Measurements from ENCODE around the gene FRYL.
"Not testable (repeated sequence)": the region's sequence is repeated elsewhere in the genome, so short reads cannot be mapped to it uniquely, and the experiment has no call there.

FRYL gene

GRCh38 chr4:48645225-48645794 lies 134.8 kb downstream of the FRYL start:
- DNase-seq (ENCODE audit: extremely low read depth, low read depth), result no peak
- TF ChIP-seq, protein P1, sequence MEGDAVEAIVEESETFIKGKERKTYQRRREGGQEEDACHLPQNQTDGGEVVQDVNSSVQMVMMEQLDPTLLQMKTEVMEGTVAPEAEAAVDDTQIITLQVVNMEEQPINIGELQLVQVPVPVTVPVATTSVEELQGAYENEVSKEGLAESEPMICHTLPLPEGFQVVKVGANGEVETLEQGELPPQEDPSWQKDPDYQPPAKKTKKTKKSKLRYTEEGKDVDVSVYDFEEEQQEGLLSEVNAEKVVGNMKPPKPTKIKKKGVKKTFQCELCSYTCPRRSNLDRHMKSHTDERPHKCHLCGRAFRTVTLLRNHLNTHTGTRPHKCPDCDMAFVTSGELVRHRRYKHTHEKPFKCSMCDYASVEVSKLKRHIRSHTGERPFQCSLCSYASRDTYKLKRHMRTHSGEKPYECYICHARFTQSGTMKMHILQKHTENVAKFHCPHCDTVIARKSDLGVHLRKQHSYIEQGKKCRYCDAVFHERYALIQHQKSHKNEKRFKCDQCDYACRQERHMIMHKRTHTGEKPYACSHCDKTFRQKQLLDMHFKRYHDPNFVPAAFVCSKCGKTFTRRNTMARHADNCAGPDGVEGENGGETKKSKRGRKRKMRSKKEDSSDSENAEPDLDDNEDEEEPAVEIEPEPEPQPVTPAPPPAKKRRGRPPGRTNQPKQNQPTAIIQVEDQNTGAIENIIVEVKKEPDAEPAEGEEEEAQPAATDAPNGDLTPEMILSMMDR (IDR thresholded peaks at IDR 0.05; ENCODE audit: low read depth, low read length), result no peak

GRCh38 chr4:48642421-48643374 lies 137.4 kb downstream of the FRYL start:
- TF ChIP-seq, protein P1 (IDR thresholded peaks at IDR 0.05; ENCODE audit: low read depth, low read length), result no peak
- DNase-seq (ENCODE audit: extremely low read depth, low read depth), result no peak

DNA sequence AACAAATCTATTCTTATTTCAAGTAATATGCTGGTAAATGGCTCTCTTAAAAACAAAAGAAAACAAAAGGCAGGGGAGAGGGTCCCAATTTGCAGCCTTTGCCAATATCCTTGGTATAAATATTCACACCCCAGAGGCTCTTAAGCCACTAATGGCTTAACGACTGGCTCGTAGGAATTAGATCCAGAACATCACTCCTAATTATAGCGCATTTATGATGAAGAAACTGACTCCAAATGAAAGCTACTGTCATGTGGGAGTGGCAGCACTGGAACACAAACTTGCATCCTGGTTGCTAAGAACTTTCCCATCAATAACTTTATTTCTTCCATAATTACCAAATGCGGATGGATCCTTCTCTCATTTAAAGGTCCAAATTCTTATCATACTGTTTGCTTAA lies 138.7 kb downstream of the FRYL start:
- DNase-seq (ENCODE audit: extremely low read depth, low read depth), result no peak
- TF ChIP-seq, protein P1 (IDR thresholded peaks at IDR 0.05; ENCODE audit: low read depth, low read length), result no peak

DNA sequence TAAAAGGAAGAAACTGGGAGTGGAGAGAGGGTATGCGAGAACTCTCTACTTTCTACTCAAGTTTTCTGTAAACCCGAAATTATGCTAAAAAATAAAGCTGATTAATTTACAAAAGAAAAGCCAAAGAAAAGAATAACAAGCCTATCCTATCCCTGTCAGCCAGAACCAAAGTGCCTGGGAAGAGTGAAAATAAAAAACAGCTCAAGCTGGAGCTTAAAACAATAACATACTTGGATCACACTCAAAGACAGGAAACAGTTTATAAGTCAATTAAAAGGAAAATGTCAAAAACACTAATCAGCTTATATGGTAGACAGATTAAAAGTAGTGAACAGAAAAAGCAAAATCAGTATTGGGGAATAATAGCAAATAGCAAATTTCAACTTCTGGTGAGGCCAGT lies 139.4 kb downstream of the FRYL start:
- no peak for DNase-seq (ENCODE audit: extremely low read depth, low read depth)
- TF ChIP-seq, protein P1 (IDR thresholded peaks at IDR 0.05; ENCODE audit: low read depth, low read length), result no peak

GRCh38 chr4:48640225-48640624 lies 139.9 kb downstream of the FRYL start:
- TF ChIP-seq, protein P1 (IDR thresholded peaks at IDR 0.05; ENCODE audit: low read depth, low read length), result no peak
- no peak for DNase-seq (ENCODE audit: extremely low read depth, low read depth)

GRCh38 chr4:48639807-48640206 lies 140.3 kb downstream of the FRYL start:
- TF ChIP-seq, protein P1 (IDR thresholded peaks at IDR 0.05; ENCODE audit: low read depth, low read length), result no peak
- no peak for DNase-seq (ENCODE audit: extremely low read depth, low read depth)

- not testable (repeated sequence) for DNase-seq (ENCODE audit: extremely low read depth, low read depth)
Observed at GRCh38 chr4:48638586-48638985, 141.5 kb downstream of the FRYL start.

All from AG09319 (cell line).